RWPE2 (cell line): ENCODE results near the gene TMC3.
A peak's percentile ranks its signal among the peaks of the same experiment; 100 is the strongest.

Source experiments
- ATAC-seq: fragments of 200-7000 bp; cut with Tn5 transposase; 3 replicates; pipeline ENCODE4 v1.9.1; 2021; ENCODE audit warnings: low read depth
- DNase-seq: peaks from one replicate; pipeline ENCODE4 v3.0.0-alpha.2; 2020; ENCODE audit warnings: low spot score
- H3K27ac ChIP-seq: fragments of 450-650 bp; 2 replicates; pipeline ENCODE4 v1.5.1; 2017; ENCODE audit warnings: mild to moderate bottlenecking; ENCODE audit not compliant: poor library complexity, severe bottlenecking
- H3K27me3 ChIP-seq: fragments of 250-450 bp; sonication (Bioruptor Pico); 2 replicates; pipeline ENCODE4 v1.5.1; 2021; ENCODE audit warnings: mild to moderate bottlenecking, moderate library complexity; ENCODE audit not compliant: insufficient read depth, poor library complexity, severe bottlenecking
- H3K36me3 ChIP-seq: fragments of 250-450 bp; sonication (Bioruptor Pico); 2 replicates; pipeline ENCODE4 v1.5.1; 2020; ENCODE audit warnings: low read depth, mild to moderate bottlenecking, moderate library complexity
- H3K4me1 ChIP-seq: fragments of 250-450 bp; sonication (Bioruptor Pico); 2 replicates; pipeline ENCODE4 v1.5.1; 2021; ENCODE audit warnings: mild to moderate bottlenecking, moderate library complexity; ENCODE audit not compliant: insufficient read depth, poor library complexity, severe bottlenecking
- H3K4me3 ChIP-seq: fragments of 250-450 bp; sonication (Bioruptor Pico); 2 replicates; pipeline ENCODE4 v1.5.1; 2021; ENCODE audit warnings: mild to moderate bottlenecking, moderate library complexity; ENCODE audit not compliant: severe bottlenecking
- H3K9me3 ChIP-seq: fragments of 250-450 bp; sonication (Bioruptor Pico); 2 replicates; pipeline ENCODE4 v1.5.1; 2021; ENCODE audit warnings: mild to moderate bottlenecking, moderate library complexity; ENCODE audit not compliant: severe bottlenecking
- CTCF ChIP-seq: fragments of 450-650 bp; IDR thresholded peaks from one replicate; pipeline ENCODE4 v1.5.1; 2017; ENCODE audit warnings: mild to moderate bottlenecking, moderate library complexity; ENCODE audit not compliant: poor library complexity, severe bottlenecking

Gene TMC3

GRCh38 chr15:81304226-81304625 is 69.8 kb downstream of the TMC3 start:
- H3K4me3 ChIP-seq: no peak overlapping the region
- no peak overlapping the region for H3K27ac ChIP-seq
- ATAC-seq (peak; percentile 38; the same call in 2 of the 3 replicates), DNase-seq (no peak)
- H3K4me1 ChIP-seq: peaks cover 10% of the 10 kb centered on the region
- no peaks in the 10 kb centered on the region for H3K36me3 ChIP-seq
- TF ChIP-seq CTCF: no peak
- H3K27me3 ChIP-seq: no peaks in the 10 kb centered on the region
- H3K9me3 ChIP-seq: no peaks in the 10 kb centered on the region

GRCh38 chr15:81303244-81304225 is 70.5 kb downstream of the TMC3 start:
- H3K27ac ChIP-seq: no peak overlapping the region
- no peak for TF ChIP-seq CTCF
- H3K4me3 ChIP-seq: no peak overlapping the region
- no peaks in the 10 kb centered on the region for H3K36me3 ChIP-seq
- no peaks in the 10 kb centered on the region for H3K27me3 ChIP-seq
- peaks cover 10% of the 10 kb centered on the region for H3K4me1 ChIP-seq
- peak; percentile 13; the same call in 1 of the 3 replicates for ATAC-seq
- H3K9me3 ChIP-seq: no peaks in the 10 kb centered on the region
- DNase-seq: peak; percentile 59

GRCh38 chr15:81302701-81303109 is 71.3 kb downstream of the TMC3 start:
- no peak for TF ChIP-seq CTCF
- H3K27ac ChIP-seq: no peak overlapping the region
- H3K4me1 ChIP-seq: peaks cover 18% of the 10 kb centered on the region
- H3K27me3 ChIP-seq: no peaks in the 10 kb centered on the region
- H3K9me3 ChIP-seq: no peaks in the 10 kb centered on the region
- no peak for DNase-seq
- no peak for ATAC-seq
- H3K4me3 ChIP-seq: no peak overlapping the region
- no peaks in the 10 kb centered on the region for H3K36me3 ChIP-seq

- no peak overlapping the region for H3K27ac ChIP-seq
- no peaks in the 10 kb centered on the region for H3K9me3 ChIP-seq
- ATAC-seq (no peak), DNase-seq (peak; percentile 16)
- H3K4me3 ChIP-seq: no peak overlapping the region
- no peaks in the 10 kb centered on the region for H3K27me3 ChIP-seq
- H3K4me1 ChIP-seq: peaks cover 24% of the 10 kb centered on the region
- H3K36me3 ChIP-seq: no peaks in the 10 kb centered on the region
- TF ChIP-seq CTCF: no peak
Measured at GRCh38 chr15:81301815-81302399, 72.1 kb downstream of the TMC3 start.
